ENCODE measurements around the gene SH3BP1. TPM values are rescaled to one million over a fixed set of nuclear protein-coding genes. Genes with fewer than 3 reads are reported as not detected.

SH3BP1 gene
- total and polyA plus RNA-seq, 9 of the 15 experiments (the other 6 are each of a cell fraction or from before 2014, with no cell fraction given), result 0.10 to 36.2 (median 10.4) TPM

- TF ChIP-seq, protein P1, sequence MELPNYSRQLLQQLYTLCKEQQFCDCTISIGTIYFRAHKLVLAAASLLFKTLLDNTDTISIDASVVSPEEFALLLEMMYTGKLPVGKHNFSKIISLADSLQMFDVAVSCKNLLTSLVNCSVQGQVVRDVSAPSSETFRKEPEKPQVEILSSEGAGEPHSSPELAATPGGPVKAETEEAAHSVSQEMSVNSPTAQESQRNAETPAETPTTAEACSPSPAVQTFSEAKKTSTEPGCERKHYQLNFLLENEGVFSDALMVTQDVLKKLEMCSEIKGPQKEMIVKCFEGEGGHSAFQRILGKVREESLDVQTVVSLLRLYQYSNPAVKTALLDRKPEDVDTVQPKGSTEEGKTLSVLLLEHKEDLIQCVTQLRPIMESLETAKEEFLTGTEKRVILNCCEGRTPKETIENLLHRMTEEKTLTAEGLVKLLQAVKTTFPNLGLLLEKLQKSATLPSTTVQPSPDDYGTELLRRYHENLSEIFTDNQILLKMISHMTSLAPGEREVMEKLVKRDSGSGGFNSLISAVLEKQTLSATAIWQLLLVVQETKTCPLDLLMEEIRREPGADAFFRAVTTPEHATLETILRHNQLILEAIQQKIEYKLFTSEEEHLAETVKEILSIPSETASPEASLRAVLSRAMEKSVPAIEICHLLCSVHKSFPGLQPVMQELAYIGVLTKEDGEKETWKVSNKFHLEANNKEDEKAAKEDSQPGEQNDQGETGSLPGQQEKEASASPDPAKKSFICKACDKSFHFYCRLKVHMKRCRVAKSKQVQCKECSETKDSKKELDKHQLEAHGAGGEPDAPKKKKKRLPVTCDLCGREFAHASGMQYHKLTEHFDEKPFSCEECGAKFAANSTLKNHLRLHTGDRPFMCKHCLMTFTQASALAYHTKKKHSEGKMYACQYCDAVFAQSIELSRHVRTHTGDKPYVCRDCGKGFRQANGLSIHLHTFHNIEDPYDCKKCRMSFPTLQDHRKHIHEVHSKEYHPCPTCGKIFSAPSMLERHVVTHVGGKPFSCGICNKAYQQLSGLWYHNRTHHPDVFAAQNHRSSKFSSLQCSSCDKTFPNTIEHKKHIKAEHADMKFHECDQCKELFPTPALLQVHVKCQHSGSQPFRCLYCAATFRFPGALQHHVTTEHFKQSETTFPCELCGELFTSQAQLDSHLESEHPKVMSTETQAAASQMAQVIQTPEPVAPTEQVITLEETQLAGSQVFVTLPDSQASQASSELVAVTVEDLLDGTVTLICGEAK (IDR thresholded peaks at IDR 0.05), result no peak
- TF ChIP-seq, protein P1 (CRISPR knock-in tag; IDR thresholded peaks at IDR 0.05), result no peak
- TF ChIP-seq CTBP1 (IDR thresholded peaks at IDR 0.05; ENCODE audit: borderline replicate concordance) (peak; percentile 94), PHB2 (IDR thresholded peaks at IDR 0.05; ENCODE audit: low read depth) (no peak), POLR2G (IDR thresholded peaks at IDR 0.05; ENCODE audit: low read depth, low read length) (peak; percentile 89), CC2D1A (IDR thresholded peaks at IDR 0.05) (peak; percentile 14; the same call in 1 of the 2 replicates), FOXK1 (CRISPR knock-in tag; IDR thresholded peaks at IDR 0.05; ENCODE audit: borderline replicate concordance) (no peak), TAF1 (IDR thresholded peaks at IDR 0.05; ENCODE audit: control insufficient read depth, extremely low read depth, insufficient read depth, low read length, severe bottlenecking) (peak; percentile 30), CHD2 (IDR thresholded peaks at IDR 0.05; ENCODE audit: low read depth, low read length) (peak; percentile 74), ZKSCAN1 (IDR thresholded peaks at IDR 0.05; ENCODE audit: low read depth, low read length) (0 out of 2 replicates have a peak, but pooled peaks have one; percentile 8), MBD2 (IDR thresholded peaks at IDR 0.05; ENCODE audit: borderline replicate concordance, low read depth) (peak; percentile 93), ASH1L (IDR thresholded peaks at IDR 0.05; ENCODE audit: borderline replicate concordance, low read depth, partially characterized antibody) (peak; percentile 95)
- TF ChIP-seq, protein P2, sequence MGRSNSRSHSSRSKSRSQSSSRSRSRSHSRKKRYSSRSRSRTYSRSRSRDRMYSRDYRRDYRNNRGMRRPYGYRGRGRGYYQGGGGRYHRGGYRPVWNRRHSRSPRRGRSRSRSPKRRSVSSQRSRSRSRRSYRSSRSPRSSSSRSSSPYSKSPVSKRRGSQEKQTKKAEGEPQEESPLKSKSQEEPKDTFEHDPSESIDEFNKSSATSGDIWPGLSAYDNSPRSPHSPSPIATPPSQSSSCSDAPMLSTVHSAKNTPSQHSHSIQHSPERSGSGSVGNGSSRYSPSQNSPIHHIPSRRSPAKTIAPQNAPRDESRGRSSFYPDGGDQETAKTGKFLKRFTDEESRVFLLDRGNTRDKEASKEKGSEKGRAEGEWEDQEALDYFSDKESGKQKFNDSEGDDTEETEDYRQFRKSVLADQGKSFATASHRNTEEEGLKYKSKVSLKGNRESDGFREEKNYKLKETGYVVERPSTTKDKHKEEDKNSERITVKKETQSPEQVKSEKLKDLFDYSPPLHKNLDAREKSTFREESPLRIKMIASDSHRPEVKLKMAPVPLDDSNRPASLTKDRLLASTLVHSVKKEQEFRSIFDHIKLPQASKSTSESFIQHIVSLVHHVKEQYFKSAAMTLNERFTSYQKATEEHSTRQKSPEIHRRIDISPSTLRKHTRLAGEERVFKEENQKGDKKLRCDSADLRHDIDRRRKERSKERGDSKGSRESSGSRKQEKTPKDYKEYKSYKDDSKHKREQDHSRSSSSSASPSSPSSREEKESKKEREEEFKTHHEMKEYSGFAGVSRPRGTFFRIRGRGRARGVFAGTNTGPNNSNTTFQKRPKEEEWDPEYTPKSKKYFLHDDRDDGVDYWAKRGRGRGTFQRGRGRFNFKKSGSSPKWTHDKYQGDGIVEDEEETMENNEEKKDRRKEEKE (IDR thresholded peaks at IDR 0.05; ENCODE audit: borderline replicate concordance in 1 of 2, control insufficient read depth in 1 of 2, low read depth in 2 of 2, low read length in 1 of 2), result no peak
- TF ChIP-seq, protein P3, sequence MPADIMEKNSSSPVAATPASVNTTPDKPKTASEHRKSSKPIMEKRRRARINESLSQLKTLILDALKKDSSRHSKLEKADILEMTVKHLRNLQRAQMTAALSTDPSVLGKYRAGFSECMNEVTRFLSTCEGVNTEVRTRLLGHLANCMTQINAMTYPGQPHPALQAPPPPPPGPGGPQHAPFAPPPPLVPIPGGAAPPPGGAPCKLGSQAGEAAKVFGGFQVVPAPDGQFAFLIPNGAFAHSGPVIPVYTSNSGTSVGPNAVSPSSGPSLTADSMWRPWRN (IDR thresholded peaks at IDR 0.05; ENCODE audit: low read depth), result no peak
Observed at GRCh38 chr22:37658133-37659065, 18.9 kb downstream of the SH3BP1 start, which contains the start of gene PDXP (continued).
